Brain microvascular endothelial cell (primary cell): ENCODE results near the gene HLA-A.

Source experiments
- DNase-seq: peaks from one replicate; pipeline ENCODE4 v3.0.0-alpha.2; 2020
- H3K27ac ChIP-seq: fragments of 250-450 bp; sonication (Bioruptor Pico); 2 replicates; pipeline ENCODE4 v1.5.1; 2020; ENCODE audit warnings: mild to moderate bottlenecking, moderate library complexity
- H3K27me3 ChIP-seq: fragments of 250-450 bp; sonication (Bioruptor Pico); replicated peaks from 2 replicates; pipeline ENCODE4 v1.5.1; 2020; ENCODE audit warnings: mild to moderate bottlenecking
- H3K36me3 ChIP-seq: fragments of 250-450 bp; sonication (Bioruptor Pico); replicated peaks from 2 replicates; pipeline ENCODE4 v1.5.1; 2020; ENCODE audit warnings: mild to moderate bottlenecking
- H3K4me3 ChIP-seq: 2 replicates; pipeline ENCODE4 v1.5.1; 2011; ENCODE audit warnings: low read depth, mild to moderate bottlenecking, control low read depth, low read length, moderate library complexity
- CTCF ChIP-seq: IDR thresholded peaks from 2 replicates; pipeline ENCODE4 v1.5.1; 2011; ENCODE audit warnings: low read depth, mild to moderate bottlenecking, moderate library complexity, low read length, control low read depth, inconsistent platforms; ENCODE audit errors: missing control alignments
- in situ Hi-C: cut with HindIII; loops from 2 replicates; pipeline ENCODE4 v1.10.0; 2017; ENCODE audit warnings: low sequenced_read_pairs, low pct_ligation_motif_present

HLA-A gene

GRCh38 chr6:29984992-29985391, 42.7 kb downstream of the HLA-A start:
- H3K27me3 ChIP-seq, result no peaks in the 10 kb centered on the region
- no peak for DNase-seq
- no peak overlapping the region for H3K4me3 ChIP-seq
- in situ Hi-C loops, result no loop called here
- no peak for TF ChIP-seq CTCF
- no peak overlapping the region for H3K27ac ChIP-seq
- H3K36me3 ChIP-seq, result no peaks in the 10 kb centered on the region

- no peak for TF ChIP-seq CTCF
- no peaks in the 10 kb centered on the region for H3K36me3 ChIP-seq
- no peak overlapping the region for H3K4me3 ChIP-seq
- no peak overlapping the region for H3K27ac ChIP-seq
- no peak for DNase-seq
- no peaks in the 10 kb centered on the region for H3K27me3 ChIP-seq
- in situ Hi-C loops, result no loop called here
These were observed 43.9 kb downstream of the HLA-A start for GRCh38 chr6:29986179-29986781.

GRCh38 chr6:29989211-29989610, 46.9 kb downstream of the HLA-A start:
- Histone ChIP-seq H3K27ac (no peak overlapping the region), H3K27me3 (no peaks in the 10 kb centered on the region), H3K4me3 (no peak overlapping the region), H3K36me3 (no peaks in the 10 kb centered on the region)
- no peak for TF ChIP-seq CTCF
- in situ Hi-C loops, result no loop called here
- DNase-seq, result no peak

GRCh38 chr6:29990931-29991330, 48.6 kb downstream of the HLA-A start:
- Histone ChIP-seq H3K27me3 (no peaks in the 10 kb centered on the region), H3K36me3 (no peaks in the 10 kb centered on the region), H3K4me3 (no peak overlapping the region), H3K27ac (no peak overlapping the region)
- DNase-seq, result no peak
- TF ChIP-seq CTCF, result no peak
- in situ Hi-C loops, result no loop called here

- H3K27ac ChIP-seq, result no peak overlapping the region
- TF ChIP-seq CTCF, result no peak
- in situ Hi-C loops, result no loop called here
- H3K27me3 ChIP-seq, result no peaks in the 10 kb centered on the region
- H3K4me3 ChIP-seq, result no peak overlapping the region
- peak; percentile 7 for DNase-seq
- H3K36me3 ChIP-seq, result no peaks in the 10 kb centered on the region
These were observed 50.5 kb downstream of the HLA-A start for GRCh38 chr6:29992807-29993206.

GRCh38 chr6:29994826-29995225, 52.5 kb downstream of the HLA-A start:
- DNase-seq, result no peak
- TF ChIP-seq CTCF, result no peak
- H3K27me3 ChIP-seq, result no peaks in the 10 kb centered on the region
- no peak overlapping the region for H3K4me3 ChIP-seq
- no peak overlapping the region for H3K27ac ChIP-seq
- no peaks in the 10 kb centered on the region for H3K36me3 ChIP-seq
- in situ Hi-C loops, result no loop called here
